ENCODE results near the gene CLSTN1.
"Not testable (repeated sequence)": the region's sequence is repeated elsewhere in the genome, so short reads cannot be mapped to it uniquely, and the experiment has no call there.

The CLSTN1 gene

GRCh38 chr1:9766759-9767442 is 56.9 kb downstream of the CLSTN1 start:
- Histone ChIP-seq H3K4me1 (ENCODE audit: control insufficient read depth in 1 of 2, insufficient read depth in 1 of 2, low read depth in 1 of 2, low read length in 1 of 2) (no peaks in the 10 kb centered on the region), H3K36me3 (no peaks in the 10 kb centered on the region), H3K27ac (no peak overlapping the region), H3K4me3 (ENCODE audit: low read depth in 1 of 2, low read length in 1 of 2) (no peak overlapping the region), H3K27me3 (no peaks in the 10 kb centered on the region), H3K9me3 (no peaks in the 10 kb centered on the region)
- TF ChIP-seq, protein P1, sequence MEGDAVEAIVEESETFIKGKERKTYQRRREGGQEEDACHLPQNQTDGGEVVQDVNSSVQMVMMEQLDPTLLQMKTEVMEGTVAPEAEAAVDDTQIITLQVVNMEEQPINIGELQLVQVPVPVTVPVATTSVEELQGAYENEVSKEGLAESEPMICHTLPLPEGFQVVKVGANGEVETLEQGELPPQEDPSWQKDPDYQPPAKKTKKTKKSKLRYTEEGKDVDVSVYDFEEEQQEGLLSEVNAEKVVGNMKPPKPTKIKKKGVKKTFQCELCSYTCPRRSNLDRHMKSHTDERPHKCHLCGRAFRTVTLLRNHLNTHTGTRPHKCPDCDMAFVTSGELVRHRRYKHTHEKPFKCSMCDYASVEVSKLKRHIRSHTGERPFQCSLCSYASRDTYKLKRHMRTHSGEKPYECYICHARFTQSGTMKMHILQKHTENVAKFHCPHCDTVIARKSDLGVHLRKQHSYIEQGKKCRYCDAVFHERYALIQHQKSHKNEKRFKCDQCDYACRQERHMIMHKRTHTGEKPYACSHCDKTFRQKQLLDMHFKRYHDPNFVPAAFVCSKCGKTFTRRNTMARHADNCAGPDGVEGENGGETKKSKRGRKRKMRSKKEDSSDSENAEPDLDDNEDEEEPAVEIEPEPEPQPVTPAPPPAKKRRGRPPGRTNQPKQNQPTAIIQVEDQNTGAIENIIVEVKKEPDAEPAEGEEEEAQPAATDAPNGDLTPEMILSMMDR (IDR thresholded peaks at IDR 0.05) = no peak

GRCh38 chr1:9764550-9764949 is 59.2 kb downstream of the CLSTN1 start:
- Histone ChIP-seq H3K36me3 (no peaks in the 10 kb centered on the region), H3K27me3 (no peaks in the 10 kb centered on the region), H3K9me3 (no peaks in the 10 kb centered on the region), H3K27ac (no peak overlapping the region), H3K4me3 (ENCODE audit: low read depth in 1 of 2, low read length in 1 of 2) (no peak overlapping the region), H3K4me1 (ENCODE audit: control insufficient read depth in 1 of 2, insufficient read depth in 1 of 2, low read depth in 1 of 2, low read length in 1 of 2) (no peaks in the 10 kb centered on the region)
- TF ChIP-seq, protein P1 (IDR thresholded peaks at IDR 0.05) = no peak

DNA sequence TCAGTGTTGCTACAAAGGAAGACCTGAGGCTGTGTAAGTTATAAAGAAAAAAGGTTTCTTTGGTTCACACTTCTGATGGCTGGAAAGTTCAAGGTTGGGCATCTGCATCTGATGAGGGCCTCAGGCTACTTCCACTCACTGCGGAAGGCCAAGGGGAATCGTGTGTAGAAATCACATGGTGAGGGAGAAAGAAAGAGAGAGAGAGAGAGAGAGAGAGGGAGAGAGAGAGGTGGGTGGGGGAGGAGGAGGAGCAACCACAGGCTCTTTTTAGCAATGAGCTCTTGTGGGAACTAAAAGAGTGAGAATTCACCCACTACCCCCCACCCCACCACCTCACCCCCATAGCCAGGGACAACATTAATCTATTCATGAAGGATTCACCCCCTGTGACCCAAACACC is 59.9 kb downstream of the CLSTN1 start:
- TF ChIP-seq, protein P1 (IDR thresholded peaks at IDR 0.05) = no peak
- Histone ChIP-seq H3K27ac (no peak overlapping the region), H3K4me1 (ENCODE audit: control insufficient read depth in 1 of 2, insufficient read depth in 1 of 2, low read depth in 1 of 2, low read length in 1 of 2) (no peaks in the 10 kb centered on the region), H3K9me3 (no peaks in the 10 kb centered on the region), H3K36me3 (no peaks in the 10 kb centered on the region), H3K4me3 (ENCODE audit: low read depth in 1 of 2, low read length in 1 of 2) (no peak overlapping the region), H3K27me3 (no peaks in the 10 kb centered on the region)

DNA sequence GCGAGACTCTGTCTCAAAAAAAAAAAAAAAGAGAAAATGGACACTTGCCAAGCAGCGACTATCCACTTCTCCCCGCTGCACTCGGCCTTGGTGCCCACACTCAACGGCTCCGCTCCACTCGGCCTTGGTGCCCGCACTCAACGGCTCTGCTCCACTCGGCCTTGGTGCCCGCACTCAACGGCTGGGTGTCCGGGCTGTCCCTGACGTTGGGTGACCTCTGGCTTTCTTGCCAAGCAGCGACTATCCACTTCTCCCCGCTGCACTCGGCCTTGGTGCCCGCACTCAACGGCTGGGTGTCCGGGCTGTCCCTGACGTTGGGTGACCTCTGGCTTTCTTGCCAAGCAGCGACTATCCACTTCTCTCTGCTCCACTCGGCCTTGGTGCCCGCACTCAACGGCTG is 61.3 kb downstream of the CLSTN1 start:
- H3K4me1 ChIP-seq (ENCODE audit: control insufficient read depth in 1 of 2, insufficient read depth in 1 of 2, low read depth in 1 of 2, low read length in 1 of 2); H3K9me3 ChIP-seq; H3K27ac ChIP-seq; H3K27me3 ChIP-seq; H3K36me3 ChIP-seq; H3K4me3 ChIP-seq (ENCODE audit: low read depth in 1 of 2, low read length in 1 of 2): not testable (repeated sequence)

DNA sequence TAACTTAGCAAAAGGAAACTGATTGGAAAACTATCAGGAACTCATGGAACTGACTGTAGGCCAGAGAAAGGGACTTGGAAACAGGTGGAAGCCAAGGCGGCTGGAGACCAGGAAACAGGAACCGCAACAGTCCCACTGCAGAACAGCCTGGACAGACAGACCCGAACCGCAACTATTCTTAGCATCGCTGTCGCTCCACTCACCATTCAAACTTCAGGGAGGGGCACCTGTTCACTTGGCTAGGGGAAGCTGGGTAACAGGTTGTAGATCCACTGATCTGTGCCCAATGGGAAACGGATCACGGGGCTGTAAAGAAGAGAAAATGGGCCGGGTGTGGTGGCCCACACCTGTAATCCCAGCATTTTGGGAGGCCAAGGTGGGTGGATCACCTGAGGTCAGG is 61.9 kb downstream of the CLSTN1 start:
- Histone ChIP-seq H3K27ac (no peak overlapping the region), H3K36me3 (no peaks in the 10 kb centered on the region), H3K9me3 (no peaks in the 10 kb centered on the region)

GRCh38 chr1:9760824-9761223 is 62.9 kb downstream of the CLSTN1 start:
- TF ChIP-seq, protein P1 (IDR thresholded peaks at IDR 0.05) = no peak
- Histone ChIP-seq H3K36me3 (no peaks in the 10 kb centered on the region), H3K9me3 (no peaks in the 10 kb centered on the region), H3K27me3 (no peaks in the 10 kb centered on the region), H3K27ac (no peak overlapping the region), H3K4me3 (ENCODE audit: low read depth in 1 of 2, low read length in 1 of 2) (no peak overlapping the region), H3K4me1 (ENCODE audit: control insufficient read depth in 1 of 2, insufficient read depth in 1 of 2, low read depth in 1 of 2, low read length in 1 of 2) (no peaks in the 10 kb centered on the region)

More for the DNA sequence above, 61.9 kb downstream of the CLSTN1 start:
- TF ChIP-seq, protein P1 (IDR thresholded peaks at IDR 0.05) = no peak
- Histone ChIP-seq H3K4me1 (ENCODE audit: control insufficient read depth in 1 of 2, insufficient read depth in 1 of 2, low read depth in 1 of 2, low read length in 1 of 2) (no peaks in the 10 kb centered on the region), H3K4me3 (ENCODE audit: low read depth in 1 of 2, low read length in 1 of 2) (no peak overlapping the region), H3K27me3 (no peaks in the 10 kb centered on the region)
